Right lung (tissue), 5 donors: ENCODE results near the gene AHNAK2. TPM values are rescaled to one million over a fixed set of nuclear protein-coding genes. Genes with fewer than 3 reads are reported as not detected.

Source experiments
- DNase-seq, 2 donors: peaks; one replicate each; pipeline ENCODE4 v3.0.0-alpha.2; 2013
- polyA plus RNA-seq, 5 donors: library from polyadenylated mRNA; unstranded; fragments of 120-200 nt; gene quantifications; one replicate each; pipeline versions ENCODE4 v1.2.1 to v1.2.3, GENCODE V29; 2013; ENCODE audit warnings: inconsistent platforms in 1 of 5, low replicate concordance in 1 of 5; ENCODE audit not compliant: insufficient read length in 5 of 5, insufficient read depth in 1 of 5

AHNAK2 gene
- polyA plus RNA-seq, 5 donors = 1.1 to 3.0 (median 2.3) TPM

DNA sequence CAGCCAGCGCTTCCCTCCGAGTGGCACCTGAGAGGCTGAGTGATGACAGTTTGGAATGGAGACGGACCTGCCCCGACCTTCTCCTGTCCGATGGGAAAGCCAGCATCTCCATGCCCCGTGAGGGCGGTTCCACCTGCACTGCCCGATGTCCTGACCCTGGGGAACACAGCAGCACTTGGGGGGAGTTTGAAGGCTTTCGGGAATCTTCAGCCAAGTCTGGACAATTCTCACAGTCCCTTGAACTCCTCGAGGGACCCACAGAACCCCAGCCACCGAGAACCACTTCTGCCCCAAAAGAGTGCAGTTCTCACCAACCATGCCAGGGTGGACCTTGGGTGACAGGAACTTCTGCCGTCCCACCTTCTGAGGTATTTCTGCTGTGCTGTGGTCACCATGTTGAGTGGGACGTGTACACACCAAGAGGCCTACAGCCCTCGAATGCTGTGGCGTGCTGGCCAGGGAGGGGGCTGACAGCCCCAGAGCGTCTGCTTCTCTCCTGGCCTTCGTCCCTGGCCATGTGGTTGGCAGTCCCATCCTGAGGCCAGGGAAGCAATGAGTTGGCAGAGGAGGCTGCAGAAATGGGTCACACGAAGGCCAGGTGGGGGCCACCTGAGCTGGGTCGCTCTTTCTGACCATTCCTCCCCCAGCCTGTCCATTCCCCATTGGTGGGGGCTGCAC is 8.5 kb upstream of the AHNAK2 start:
- no peak for DNase-seq

GRCh38 chr14:104985675-104986486 is 7.7 kb upstream of the AHNAK2 start, which contains the start of gene CLBA1:
Gene CLBA1, plus strand, starts transcription at chr14:104985788. Its CDS starts 644 bp downstream, at chr14:104986432.
- DNase-seq = peak; percentile 94 to 95

- DNase-seq = no peak
Measured at GRCh38 chr14:104984056-104984894, 6.1 kb upstream of the AHNAK2 start.

- no peak for DNase-seq
Measured at GRCh38 chr14:104983231-104983721, 5.1 kb upstream of the AHNAK2 start.

- DNase-seq = no peak
Measured at GRCh38 chr14:104982548-104983230, 4.5 kb upstream of the AHNAK2 start.

- no peak for DNase-seq
Measured at GRCh38 chr14:104981699-104982541, 3.7 kb upstream of the AHNAK2 start.

GRCh38 chr14:104980611-104981531 is 2.7 kb upstream of the AHNAK2 start:
- DNase-seq = no peak

DNA sequence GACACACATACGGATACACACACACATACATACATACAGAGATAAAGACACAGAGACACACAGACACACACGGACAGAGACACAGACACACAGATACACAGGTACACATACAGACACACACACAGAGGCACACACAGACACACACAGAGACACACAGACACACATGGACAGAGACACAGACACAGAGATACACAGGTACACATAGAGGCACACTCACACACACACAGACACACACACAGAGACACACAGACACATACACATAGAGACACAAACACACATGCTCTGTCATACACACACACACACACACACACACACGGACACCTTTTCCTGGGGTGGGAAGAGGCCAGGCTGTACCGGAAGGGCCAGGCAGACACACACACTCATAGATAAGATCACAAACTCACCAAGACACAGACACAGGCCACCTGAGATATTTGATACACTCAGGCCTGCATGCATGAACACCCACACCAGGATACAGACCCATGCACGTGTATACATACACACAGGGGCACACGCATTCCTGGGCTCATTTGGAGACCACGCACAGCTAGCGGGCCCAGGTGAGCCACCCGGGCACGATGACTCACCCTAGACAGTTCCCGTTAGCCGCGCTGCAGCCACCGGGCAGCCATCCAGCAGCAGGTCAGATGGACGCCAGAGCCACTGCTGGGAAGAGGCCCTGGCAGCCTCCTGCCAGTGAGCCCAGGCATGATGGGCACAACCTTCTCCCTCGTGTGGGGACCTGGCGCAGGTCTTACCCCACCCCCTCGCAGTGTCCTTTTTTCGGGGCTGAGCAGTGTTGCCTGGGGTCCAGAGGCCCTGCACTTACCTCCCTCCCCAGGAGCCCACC is 1.8 kb upstream of the AHNAK2 start:
- no peak for DNase-seq

DNA sequence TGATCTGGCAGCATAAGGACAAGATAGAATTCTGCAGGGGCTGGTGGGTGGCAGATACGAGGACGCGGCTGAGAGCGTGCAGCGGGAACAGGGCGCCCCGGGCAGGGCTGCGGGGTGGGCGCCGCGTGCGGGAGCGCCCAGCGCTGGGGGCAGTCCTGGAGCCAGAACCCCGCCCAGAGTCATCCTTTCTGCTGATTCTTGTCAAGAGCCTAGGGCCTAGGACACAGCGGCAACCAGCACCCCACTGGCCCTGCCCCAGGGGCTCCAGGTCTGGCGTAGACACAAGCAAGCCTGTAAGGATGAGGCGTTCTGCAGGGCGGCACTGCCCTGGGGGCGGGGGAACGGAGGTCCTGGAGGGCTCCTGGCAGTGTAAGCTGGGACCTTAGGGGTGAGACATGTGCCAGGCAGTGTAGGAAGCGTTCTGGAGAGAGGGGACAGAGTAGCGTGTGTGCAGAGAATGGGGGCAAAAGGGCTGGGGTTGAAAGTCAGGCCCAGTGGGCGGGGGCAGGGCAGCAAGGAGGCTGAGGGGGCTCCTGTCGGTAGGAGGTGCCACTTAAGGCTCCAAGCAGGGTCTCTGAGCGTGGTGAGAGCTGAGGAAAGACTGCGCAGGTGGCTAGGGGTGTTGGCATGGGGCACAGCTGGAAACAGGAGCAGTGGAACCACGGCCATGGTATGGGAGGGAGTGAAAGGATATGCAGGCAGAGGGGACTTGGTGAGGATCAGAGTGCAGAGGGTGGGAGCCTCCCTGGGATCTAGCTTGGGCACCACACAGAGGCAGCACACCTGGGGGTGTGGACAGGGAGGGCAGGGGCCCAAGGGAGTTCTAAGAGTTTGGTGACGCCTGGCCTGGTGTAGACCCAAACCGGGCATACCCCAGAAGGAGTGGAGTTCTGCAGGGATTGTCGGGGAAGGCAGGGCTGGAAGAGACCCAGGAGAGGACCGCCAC is 845 bp upstream of the AHNAK2 start:
- DNase-seq = no peak

DNA sequence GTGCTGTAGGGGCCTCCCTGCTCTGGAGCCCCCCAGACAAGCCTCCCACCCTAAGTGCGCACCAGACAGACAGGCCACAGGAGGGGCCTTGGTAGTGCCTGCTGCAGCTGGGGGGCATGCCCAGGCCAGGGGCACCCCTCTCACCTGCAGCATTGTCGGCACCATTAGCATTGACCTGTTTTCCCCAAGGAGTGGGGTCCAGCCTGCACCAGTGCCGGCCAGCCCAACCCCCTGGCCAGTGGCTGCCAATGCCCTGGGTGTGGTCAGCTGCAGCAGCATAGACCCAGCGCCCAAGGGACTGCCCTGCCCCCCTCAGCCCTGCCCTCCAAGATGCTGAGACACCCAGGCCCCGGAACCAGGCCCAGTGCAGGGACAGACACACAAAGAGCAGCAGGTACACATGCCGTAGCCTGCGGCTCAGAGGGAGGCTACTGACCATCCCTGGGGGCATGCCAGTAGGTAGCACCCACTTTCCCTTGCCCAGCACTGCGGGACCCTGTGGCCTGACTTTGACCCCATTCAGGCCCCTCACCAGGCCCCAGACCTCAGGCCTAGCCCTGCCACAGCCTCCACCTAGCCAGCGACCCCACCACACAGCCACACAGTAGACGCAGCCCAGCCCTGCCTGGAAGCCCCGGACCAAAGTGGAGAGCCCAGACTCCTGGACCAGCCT is 1.0 kb downstream of the AHNAK2 start:
- DNase-seq = no peak

GRCh38 chr14:104976198-104977007 is 1.8 kb downstream of the AHNAK2 start:
- DNase-seq = peak in 1 of 2 donors; percentile 55

- no peak for DNase-seq
Measured at GRCh38 chr14:104975481-104976197, 2.5 kb downstream of the AHNAK2 start.

DNA sequence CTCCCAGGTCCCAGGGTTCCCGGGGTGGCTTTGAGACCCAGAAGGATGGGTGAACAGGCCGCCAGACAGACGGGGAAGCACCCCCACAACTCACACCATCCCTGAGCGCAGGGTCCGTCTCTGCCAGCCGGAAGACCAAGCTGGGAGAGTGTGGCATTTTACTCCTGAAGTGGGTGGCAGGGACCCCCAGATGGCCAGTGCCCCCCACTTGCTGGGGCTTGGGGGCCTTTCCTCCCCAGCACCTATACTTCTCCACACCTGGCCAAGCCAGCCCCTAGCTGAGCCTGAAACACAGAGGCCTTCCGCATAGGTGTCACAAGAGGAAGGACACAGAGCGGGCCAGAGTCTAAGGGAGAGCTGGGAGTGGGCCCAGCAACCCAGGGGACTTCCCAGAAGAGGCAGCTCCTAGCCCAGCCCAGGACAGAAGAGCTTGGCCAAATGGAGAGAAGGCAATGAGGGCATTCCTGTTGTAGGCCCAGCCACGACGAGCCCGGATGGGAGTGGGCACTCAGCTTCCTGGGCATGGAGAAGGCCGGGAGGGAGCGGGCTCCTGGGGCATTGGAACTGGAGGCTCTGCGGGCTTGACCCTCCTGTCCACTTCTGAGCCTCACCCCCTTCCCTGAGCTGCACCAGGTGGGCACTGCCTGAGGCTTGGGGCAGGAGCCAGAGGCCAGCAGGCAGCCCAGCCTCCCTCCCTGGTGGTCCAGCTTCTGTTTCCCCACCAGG is 3.3 kb downstream of the AHNAK2 start:
- DNase-seq = no peak

DNA sequence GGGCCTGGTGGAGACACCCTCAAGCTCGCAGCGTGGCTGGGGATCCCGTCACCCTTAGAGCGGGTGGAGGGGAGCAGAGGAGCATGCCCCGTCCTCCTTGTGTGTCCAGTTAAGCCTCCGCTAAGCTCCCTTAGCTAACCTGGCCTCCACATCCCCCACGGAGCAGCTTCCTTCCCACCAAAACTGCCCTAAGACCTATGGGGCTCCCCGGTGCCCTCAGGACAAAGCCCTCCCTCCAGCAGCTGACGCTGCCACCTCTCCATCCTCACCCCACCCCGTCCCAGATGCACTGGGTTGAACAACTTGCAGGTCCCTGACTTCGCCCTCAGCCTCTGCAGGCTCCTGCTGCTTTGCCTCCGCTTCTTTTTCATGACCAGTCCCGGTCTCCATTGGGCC is 4.0 kb downstream of the AHNAK2 start:
- DNase-seq = no peak
